ENCODE results near the gene RNF224.

DNA sequence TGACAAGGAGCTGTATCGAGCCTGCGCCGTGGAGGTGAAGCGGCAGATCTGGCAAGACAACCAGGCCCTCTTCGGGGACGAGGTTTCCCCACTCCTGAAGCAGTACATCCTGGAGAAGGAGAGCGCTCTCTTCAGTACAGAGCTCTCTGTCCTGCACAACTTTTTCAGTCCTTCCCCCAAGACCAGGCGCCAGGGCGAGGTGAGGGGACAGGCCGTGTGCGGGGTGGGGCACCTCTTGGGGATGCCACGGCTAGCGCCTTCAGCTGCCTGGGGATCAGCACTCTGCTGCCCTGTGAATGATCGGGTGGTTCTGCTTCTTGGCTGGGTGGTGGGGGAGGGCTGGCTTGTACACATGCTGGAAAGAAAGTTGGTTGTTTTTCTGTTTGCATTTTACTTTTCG lies 29.6 kb downstream of the RNF224 start:
- no peak for TF ChIP-seq GATA2 (IDR thresholded peaks at IDR 0.05; ENCODE audit: low read depth, low read length)
- TF ChIP-seq GATA3 (IDR thresholded peaks at IDR 0.05; ENCODE audit: low read depth, low read length), result no peak

Data from SH-SY5Y (cell line).